Ramos (cell line): ENCODE data around the gene TCF7L1.
"Not testable (repeated sequence)": the region's sequence is repeated elsewhere in the genome, so short reads cannot be mapped to it uniquely, and the experiment has no call there.

Experiments used
- in situ Hi-C: fragments of 300-500 bp; cut with MboI; formaldehyde crosslinking; loops from one replicate; pipeline ENCODE4 v1.14.3; 2022; ENCODE audit warnings: low sequenced_read_pairs; ENCODE audit not compliant: unreplicated experiment

The TCF7L1 gene

DNA sequence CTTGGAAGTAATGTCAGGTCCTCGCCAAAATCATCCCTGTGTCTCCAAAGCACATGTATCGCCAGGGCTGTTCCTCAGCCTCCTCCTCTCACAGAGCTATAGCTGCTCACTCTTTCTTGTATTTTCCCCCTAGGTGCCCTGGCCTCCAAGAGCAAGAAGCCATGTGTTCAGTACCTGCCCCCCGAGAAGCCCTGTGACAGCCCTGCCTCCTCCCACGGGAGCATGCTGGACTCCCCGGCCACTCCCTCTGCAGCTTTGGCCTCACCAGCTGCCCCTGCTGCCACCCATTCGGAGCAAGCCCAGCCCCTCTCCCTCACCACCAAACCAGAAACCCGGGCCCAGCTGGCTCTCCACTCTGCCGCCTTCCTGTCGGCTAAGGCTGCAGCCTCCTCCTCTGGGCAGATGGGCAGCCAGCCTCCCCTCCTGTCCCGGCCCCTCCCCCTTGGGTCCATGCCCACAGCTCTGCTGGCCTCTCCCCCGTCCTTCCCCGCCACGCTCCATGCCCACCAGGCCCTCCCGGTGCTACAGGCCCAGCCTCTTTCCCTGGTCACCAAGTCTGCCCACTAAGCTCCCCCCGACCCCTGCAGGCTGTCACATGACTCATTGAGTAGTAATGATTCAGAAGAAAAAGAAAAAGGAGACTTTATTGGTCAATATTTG is 175.8 kb downstream of the TCF7L1 start:
- in situ Hi-C loops = no loop called here

DNA sequence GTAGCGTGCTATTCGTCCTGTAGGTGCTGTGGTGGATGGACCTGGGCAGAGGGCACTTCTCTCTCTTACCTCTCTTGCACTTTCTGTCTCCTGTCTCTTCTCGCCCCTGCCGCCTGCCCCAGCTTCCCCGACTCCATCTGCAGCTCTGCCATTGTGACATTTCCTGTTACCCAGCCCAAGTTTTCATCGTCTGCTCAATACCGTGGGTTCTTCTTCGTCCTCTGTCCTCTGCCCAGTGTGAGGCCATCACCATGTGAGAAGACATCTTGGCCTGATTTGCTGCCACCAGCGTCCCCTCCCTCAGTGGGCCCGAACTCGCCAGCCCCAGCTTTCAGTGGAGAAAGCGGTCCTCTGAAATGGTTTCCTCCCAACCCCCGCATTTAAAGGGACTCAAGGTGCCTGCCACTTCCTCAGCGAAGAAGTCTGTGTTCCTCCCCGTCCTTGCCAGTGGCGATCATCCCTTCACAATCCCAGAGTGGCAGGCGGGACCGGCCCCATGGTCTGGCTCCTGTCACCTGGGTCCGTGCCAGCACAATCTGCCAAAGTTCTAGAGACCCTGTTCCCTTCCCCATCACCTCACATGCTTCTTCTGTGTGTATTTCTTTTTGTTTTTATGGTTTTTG is 176.6 kb downstream of the TCF7L1 start:
- in situ Hi-C loops = no loop called here

DNA sequence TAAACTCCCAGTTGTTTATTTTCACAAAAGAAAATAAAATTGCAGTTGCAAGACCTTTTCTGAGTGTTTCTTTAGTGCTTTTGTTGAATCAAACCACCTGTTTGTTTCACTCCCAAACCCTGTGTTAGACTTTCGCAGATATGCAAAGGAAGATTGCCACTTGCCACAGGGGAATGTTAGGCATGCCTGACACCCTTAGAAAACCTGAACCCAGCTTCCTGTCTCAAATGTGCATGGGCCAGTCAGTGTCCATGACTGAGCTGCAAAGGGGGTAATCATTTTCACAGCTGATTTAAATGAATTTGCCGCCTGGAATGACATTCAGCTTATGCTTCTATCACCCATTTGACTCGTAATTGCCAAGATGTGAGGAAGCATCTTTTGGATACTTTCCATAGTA is 177.1 kb downstream of the TCF7L1 start:
- in situ Hi-C loops = no loop called here

DNA sequence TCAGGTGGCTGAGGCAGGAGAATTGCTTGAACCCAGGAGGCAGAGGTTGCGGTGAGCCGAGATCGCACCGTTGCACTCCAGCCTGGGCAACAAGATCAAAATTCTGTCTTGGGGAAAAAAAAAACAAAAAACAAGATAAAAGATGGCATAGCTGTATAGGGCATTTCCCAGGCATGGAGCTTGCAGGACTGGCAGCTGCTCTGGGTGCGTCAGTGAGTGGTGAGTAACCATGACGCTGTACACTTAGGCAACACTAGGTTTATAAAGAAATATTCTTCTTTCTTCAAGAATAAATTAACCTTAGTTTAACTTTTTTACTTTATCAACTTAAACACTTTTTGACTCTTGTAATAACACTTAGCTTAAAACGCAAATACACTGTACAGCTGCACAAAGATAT is 179.2 kb downstream of the TCF7L1 start:
- in situ Hi-C loops = no loop called here

DNA sequence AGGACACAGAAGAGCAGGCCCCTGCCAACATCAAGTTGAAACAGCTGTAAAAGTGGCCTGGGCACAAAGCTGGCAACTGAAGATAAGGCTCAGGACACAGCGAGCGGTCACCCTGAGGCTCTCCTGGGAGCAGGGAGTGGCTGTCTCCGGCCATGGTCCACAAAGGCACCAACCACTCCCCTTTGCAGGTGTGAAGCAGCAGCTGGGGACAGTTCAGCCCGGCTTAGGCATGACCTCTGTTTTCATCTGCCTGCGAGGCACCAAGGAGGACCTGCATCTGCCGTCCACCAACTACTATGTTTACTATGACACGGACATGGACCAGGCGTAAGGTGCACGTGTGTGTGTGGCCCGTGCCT is 181.7 kb downstream of the TCF7L1 start:
- in situ Hi-C loops = no loop called here

DNA sequence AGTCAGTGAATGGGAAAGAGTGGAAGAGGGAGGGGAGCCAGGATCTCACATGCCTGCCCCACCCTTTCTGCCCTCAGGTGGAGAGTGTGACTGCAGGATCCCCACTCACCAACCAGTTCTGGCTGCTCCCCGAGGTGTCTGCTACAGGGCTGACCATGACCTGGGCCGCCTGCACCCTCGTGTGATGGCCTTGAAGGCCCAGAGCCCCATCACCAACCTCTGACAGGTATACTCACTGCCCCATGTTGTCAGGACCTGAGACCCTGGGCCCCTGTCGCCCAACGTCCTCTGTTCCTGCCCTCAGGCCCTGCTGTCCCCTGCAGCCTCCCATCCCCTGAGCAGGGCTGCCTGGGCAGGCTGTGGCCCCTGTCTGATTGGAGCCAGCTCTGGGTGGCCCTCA is 182.7 kb downstream of the TCF7L1 start:
- in situ Hi-C loops = not testable (repeated sequence)

DNA sequence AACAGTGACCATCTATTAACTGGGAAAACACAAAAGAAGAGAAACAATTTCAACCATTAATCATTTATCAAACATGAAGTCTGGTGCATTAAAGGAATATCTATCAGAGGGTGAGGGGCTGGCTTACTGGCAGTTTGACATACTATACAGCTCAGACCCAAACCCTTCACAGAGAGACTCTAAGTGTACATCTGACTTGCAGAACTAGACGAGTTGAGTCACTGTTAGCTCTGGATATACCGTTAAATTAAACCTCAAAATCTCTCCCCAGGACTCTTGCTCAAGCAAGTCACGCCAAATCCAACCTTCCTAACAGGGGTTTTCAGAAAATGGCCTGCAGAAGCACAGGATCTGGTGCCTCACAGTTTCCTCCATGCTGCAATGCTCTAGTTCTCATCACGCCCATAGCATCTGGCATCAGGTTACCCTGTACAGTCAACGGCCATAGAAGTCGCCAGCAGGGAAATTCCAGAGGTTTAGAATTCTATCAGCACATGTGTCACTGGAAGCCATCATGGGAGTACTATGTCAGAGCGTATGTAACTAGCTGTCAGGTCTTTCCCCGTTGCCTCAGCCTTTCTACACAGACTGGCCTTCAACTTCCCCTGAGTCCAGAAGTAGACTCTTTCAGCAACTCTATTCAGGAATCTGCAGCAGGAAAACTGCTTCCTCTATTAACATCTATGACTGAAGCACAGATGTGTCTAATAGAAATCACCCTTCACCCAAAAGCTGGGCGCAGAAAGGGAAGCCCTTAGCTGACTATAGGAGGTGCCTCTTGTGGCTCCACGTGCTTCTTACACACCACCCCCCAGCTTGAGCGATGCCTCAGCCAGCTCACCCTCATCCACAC is 185.3 kb downstream of the TCF7L1 start:
- in situ Hi-C loops = no loop called here

DNA sequence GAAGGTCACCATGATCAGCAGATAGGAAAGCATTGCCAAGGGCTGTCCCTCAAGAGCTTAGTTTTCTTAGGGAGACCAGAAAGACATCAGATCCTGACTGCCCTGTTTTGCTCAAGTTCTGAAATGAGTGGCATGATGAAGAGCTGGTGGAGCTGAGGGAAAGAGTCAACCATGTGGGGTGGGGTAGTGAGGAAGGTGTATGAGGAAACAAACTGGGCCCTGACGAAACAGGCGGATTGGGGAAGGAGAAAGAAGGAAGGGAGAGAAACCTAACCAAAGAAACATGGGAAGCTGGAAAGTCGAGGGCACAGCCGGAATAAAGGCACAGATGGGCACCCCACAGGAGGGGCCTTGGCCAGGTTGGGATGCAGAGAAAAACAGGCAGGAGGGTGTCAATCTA is 186.6 kb downstream of the TCF7L1 start:
- in situ Hi-C loops = no loop called here

DNA sequence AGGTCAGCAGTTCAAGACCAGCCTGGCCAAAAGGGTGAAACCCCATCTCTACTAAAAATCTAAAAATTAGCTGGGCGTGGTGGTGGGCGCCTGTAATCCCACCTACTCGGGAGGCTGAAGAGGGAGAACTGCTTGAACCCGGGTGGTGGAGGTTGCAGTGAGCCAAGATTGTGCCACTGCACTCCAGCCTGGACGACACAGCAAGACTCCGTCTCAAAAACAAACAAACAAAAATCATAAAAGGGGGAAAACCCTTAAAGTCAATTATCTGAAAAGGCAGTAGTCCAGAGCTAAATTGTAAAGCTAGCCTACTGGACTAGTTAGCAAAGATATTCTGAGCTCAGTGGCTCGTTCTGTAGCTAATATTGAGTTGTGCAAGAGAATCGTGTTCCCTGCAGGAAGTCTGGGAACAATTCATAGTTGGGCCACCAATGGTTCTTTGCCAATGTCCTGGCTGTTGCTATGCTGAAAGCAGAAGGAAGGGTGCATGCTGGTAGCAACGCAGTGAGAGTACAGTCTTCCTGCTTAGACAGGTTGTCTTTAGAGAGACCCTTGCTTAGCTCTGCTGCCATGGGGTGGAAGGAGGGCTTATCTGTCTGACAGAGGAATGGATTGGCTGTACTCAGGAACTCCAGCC is 190.3 kb downstream of the TCF7L1 start:
- in situ Hi-C loops = no loop called here

DNA sequence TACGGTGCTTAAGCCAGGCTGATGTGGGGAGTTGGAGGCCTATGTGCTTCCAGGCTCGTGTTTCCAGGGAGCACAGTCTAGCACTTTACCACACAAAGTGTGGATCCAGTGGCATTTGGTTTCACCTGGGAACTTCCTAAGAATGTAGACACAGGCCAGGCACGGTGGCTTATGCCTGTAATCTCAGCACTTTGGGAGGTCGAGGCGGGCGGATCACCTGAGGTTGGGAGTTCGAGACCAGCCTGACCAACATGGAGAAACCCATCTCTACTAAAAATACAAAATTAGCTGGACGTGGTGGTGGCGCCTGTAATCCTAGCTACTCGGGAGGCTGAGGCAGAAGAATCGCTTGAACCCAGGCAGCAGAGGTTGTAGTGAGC is 190.8 kb downstream of the TCF7L1 start:
- in situ Hi-C loops = not testable (repeated sequence)

DNA sequence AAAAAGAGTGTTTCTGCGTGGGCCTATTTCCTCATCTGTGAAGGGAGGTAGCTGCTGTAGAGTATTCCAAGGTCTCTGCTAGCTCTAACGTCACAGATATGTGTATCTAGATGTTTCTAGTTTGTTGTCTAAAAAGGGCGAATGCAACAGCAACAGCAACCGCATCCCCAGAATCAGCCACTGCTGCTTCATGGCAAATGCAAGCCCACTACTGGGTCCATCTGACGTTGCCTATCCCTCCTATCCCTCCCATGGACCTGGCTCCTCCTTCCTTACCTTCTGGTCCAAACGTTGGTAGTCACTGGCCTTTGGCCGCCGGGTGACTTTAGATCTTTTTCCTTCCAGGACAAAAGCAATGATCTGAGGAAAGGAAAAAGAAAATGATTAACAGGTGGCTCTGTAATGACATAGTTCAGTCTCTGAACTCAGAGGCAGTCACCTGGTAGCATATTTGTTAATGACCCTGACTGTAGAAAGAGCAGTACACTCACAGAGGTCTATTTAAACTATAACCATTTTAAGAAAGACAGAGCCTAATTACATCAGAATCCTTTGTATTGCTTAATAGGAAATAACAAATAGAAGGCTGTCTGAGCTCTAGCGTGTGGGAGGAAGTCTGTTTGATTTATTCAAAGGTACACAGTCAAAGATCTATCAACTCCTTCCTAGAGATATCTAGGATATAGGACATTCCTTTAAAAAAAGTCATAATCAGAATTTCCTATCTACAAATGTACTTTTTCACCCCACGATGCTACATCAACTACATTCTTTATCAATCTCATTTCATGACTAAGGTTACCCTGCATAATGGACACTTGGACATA is 191.7 kb downstream of the TCF7L1 start:
- in situ Hi-C loops = no loop called here

DNA sequence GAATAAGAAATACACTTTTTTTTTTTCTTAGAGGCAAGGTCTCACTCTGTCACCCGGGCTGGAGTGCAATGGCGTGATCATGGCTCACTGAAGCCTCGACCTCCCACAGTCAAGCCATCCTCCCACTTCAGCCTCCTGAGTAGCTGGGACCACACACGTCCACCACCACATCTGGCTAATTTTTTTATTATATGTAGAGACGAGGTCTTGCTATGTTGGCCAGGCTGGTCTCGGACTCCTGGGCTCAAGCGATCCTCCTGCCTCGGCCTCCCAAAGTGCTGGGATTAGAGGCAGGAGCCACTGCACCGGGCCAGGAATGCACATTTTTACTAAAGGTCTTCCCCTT is 192.2 kb downstream of the TCF7L1 start:
- in situ Hi-C loops = no loop called here

DNA sequence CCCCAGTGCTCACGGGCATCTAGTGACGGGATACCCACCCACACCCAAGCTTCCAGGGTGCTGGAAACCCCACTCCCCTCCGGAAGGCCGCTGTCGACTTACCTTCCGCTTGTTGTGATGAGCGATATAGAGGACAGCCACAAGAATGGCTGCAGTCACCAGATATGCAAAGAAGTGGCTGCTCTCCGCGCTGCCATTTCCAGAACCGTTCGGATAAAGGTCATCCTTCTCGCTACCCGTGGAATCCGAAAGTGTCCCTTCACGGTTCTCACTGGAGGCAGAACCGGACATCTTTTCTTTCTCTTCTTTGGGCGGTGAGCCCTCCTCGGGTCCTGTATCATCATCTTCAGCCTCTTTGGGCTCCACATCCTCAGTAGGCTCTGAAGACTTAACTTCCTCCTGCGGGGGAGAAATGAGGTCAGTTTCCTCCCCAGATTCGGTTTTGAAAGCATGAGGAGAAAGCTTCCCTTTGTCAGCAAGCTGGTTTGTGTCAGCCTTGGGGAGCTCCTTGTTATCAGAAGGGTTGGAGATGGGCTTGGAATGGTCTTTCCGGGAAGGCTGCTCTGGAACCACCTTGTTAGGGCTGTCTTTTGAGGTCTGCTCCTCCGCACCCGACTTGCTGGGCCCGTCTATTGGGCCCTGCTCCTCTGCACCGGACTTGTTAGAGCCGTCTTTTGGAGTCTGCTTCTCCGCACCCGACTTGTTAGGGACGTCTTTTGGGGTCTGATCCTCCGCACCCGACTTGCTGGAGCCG is 193.4 kb downstream of the TCF7L1 start:
- in situ Hi-C loops = no loop called here

DNA sequence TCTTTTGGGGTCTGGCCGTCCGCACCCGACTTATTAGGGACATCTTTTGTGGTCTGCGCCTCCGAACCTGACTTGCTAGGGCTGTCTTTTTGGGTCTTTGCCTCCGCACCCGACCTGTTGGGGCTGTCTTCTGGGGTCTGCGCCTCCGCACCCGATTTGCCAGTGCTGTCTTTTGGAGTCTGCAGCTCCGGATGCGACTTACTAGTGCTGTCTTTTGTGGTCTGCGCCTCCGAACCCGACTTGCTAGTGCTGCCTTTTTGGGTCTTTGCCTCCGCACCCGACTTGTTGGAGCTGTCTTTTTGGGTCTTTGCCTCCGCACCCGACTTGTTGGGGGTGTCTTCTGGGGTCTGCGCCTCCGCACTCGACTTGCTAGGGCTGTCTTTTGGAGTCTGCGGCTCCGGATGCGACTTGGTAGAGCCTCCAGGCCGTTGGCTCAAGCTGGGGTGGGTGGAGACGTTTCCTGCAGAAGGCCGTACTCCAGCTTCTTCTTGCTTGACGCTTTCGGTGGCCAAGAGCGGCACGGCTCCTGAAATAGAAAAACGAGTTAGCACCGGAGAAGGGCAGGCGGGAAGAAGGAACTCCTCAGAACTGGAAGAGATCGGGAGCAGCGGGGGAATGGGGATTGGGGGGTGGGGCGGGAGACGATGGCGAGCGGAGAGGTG is 194.1 kb downstream of the TCF7L1 start:
- in situ Hi-C loops = no loop called here

DNA sequence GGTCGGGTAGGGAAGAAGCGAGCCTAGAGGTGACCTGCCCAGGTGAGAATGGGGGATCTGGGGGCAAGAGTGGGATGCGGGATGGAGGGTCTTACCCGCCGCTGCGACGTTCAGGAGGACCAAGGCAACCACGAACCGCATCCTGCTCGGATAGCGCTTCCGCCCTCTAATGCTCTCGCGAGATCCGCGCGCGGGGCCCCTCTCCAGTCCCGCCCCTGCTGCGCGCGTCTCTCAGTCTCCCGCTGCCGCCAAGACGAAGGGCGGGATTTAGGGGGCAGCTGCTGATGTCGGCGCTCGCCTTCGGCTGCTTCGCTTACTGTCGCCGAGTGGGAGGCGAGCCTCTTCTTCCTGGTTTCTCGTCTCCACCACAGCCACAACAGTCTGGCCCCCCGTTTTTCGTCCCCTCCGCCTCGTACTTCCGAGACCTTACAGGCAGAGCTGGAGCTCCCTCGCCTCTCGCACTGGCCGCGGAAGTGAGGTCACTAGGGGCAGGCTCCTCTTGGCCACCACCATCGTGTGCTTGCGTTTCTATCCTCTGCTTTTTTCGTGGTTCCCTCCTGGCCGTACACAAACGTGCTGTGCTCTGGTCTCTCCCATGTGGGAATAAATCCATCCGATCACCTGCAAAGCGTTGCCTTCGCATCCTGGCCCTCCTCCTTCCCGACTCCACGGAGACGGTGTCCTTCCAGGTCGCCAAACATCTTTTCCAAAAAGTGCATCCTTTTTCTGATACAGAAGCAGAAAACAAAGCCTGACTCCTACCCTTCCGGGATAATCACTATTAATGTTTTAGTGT is 194.8 kb downstream of the TCF7L1 start, which contains the start of gene TGOLN2:
TSS of gene TGOLN2 (minus strand) at position 168 of the 796 bp plus-strand sequence. CDS start at position 141, 27 bp downstream.
- in situ Hi-C loops = no loop called here

DNA sequence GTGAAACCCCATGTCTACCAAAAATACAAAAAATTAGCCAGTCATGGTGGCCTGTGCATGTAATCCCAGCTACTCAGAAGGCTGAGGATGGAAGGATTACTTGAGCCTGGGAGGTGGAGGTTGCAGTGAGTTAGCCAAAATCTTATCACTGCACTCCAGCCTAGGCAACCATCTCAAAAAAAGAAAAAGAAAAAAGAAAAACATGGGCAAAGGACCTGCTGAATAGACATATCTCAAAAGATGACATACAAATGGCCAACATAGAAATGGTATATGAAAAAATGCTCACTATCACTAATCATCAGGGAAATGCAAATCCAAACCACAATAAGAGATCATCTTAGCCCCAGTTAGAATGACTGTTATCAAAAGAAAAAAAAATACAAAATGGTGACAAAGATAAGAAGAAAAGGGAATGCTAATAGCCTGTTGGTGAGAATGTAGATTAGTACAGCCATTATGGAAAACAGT is 196.0 kb downstream of the TCF7L1 start:
- in situ Hi-C loops = no loop called here

DNA sequence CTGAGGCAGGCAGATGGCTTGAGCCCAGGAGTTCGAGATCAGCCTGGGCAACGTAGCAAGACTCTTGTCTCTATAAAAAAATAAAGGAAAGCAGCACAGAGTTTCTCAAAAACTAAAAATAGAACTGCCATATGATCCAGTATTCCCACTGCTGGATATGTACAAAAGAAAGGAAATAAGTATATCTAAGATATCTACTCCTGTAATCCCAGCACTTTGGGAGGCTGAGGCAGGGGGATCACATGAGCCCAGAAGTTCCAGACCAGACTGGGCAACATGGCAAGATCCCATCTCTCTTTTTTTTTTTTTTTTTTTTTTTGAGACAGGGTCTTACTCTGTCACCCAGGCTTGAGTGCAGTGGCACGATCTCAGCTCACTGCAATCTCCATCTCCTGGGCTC is 196.5 kb downstream of the TCF7L1 start:
- in situ Hi-C loops = not testable (repeated sequence)
